LNCAP (cell line): ENCODE data around the gene HOATZ.

Experiments
- CTCF ChIP-seq: fragments of 450-650 bp; IDR thresholded peaks from 2 replicates; pipeline ENCODE4 v1.5.1; 2017; ENCODE audit warnings: mild to moderate bottlenecking

The HOATZ gene

DNA sequence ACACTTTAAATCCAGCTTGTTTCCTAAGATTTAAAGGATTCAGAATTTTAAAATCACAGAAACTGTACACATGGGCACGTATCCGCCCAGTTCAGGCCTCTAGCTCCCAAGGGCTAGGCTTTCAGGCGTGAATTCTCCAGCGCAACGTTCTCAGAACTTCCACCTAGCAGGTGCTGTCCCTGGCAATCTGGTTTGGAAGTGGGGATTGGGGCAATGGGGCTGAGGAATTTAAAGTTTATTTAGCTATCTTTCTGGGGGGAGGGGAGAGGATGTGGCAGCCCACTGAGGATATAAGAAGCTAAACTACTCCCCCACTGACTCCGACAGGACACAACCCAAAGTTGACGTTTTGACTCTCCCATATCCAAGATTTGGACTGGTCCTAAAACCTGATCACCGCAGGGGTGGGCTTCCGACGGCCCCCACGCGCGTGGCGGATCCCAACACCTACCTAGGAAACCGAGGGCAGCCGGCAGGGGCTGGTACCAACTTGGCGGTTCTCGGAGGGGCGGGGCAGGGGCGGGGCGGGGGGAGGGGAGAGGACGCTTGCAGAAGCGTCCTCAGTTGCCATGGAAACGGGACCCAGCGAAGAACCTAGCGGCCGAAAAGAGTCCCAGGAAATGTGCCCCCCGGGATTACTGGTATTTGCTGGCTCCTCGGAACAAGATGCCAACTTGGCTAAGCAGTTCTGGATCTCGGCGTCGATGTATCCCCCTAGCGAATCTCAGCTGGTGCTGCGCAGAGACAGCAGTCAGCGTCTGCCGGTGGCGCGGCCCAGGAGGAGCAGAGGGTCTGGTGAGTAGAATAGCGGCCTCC lies at the start of gene HOATZ:
Gene HOATZ (plus strand): TSS at position 563 of the 816 bp plus-strand sequence. CDS start 7 bp downstream, at position 570.
- TF ChIP-seq CTCF: no peak

DNA sequence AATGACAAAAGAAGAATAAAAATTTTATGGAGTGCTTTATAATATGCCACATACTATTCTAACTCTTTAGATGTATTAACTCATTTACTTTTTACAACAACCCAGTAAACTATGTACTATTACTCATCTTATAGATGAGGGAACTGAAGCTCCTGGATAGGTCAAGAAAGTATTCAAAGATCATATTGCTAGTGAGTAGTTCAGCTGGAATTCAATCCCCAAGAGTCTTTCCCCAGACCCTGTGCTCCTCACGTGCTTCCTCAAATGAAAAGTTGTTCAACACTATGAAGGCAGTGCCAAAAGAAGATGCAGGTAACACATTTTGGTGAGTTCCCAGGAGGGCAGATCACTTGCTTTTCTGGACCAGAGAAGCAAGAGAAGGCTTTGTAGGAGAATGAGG lies 49.2 kb upstream of the HOATZ start:
- no peak for TF ChIP-seq CTCF

GRCh38 chr11:111466615-111467014 lies 48.0 kb upstream of the HOATZ start:
- no peak for TF ChIP-seq CTCF

DNA sequence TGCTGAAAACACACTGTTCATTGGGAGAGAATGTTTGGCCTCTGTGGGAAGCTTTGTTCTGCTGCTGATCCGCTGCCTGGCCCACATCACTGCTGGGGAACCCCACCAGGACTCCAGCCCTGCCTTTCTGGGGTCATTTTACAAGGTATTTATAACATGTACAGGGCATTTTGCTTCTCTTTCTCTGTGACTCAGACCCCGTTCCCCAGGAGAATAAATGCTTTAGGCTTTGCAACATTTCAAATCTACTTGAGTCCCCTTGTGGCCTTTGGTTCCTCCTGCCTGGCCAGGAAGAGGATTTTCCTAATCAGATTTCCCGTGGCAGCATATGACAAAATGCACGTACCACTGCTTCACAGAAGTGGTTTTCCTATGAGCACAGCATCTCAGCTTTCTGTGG lies 45.4 kb upstream of the HOATZ start:
- no peak for TF ChIP-seq CTCF

- no peak for TF ChIP-seq CTCF
Measured at GRCh38 chr11:111472228-111472627, 42.4 kb upstream of the HOATZ start.

DNA sequence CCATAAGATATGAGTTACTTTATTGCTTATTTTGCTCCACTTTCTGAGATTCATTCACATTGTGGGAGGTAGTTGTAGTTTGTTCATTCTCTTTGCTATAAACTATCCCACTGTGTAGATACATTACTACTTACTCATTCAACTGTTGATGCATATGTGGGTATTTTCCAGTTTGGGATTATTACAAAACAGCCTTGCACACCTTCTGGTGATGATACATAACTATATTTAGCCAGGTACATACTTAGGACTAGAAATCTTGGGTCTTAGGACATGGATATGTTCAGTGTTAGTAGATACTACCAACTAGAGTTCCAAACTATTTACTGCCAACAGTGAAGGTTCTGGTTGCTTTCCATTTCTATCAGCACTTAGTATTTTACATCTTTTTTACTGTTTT lies 40.1 kb upstream of the HOATZ start:
- no peak for TF ChIP-seq CTCF

- no peak for TF ChIP-seq CTCF
Measured at GRCh38 chr11:111476366-111476765, 38.2 kb upstream of the HOATZ start.

DNA sequence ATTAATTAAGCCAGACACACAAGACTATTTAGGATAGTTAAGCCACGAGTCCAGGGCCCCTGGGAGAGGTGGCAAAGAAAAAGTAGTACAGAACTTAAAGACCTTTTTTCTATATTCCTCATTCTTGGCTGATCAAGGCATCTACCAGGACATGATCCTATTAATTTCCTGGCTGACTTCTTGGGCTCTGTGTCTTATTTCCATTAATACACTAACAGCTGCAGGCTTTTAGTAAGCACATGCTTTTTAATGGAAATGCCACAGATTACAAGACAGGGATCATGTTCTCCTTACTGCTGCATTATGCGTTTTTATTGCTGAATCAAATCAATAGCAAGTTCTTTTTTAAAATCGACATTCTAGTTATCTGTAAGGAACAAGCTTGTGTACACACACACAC lies 37.6 kb upstream of the HOATZ start:
- TF ChIP-seq CTCF: no peak
